HG03103 (cell line): ENCODE results near the gene PNMA8A.

Experiments
- ATAC-seq: cut with Tn5 transposase; IDR thresholded peaks from one replicate; pipeline ENCODE4 v1.9.1; 2021; ENCODE audit warnings: low read depth; ENCODE audit not compliant: unreplicated experiment

The PNMA8A gene

GRCh38 chr19:46493236-46494145 is 22.1 kb upstream of the PNMA8A start:
- ATAC-seq: no peak

GRCh38 chr19:46492841-46493235 is 21.5 kb upstream of the PNMA8A start:
- no peak for ATAC-seq

- ATAC-seq: no peak
These were observed 20.8 kb upstream of the PNMA8A start for GRCh38 chr19:46491975-46492682.

GRCh38 chr19:46490774-46491173 is 19.4 kb upstream of the PNMA8A start:
- no peak for ATAC-seq

- ATAC-seq: no peak
These were observed 18.3 kb upstream of the PNMA8A start for GRCh38 chr19:46489445-46490272.

- ATAC-seq: no peak
These were observed 17.2 kb upstream of the PNMA8A start for GRCh38 chr19:46488551-46488950.

GRCh38 chr19:46487802-46488445 is 16.6 kb upstream of the PNMA8A start:
- ATAC-seq: no peak

- ATAC-seq: no peak
These were observed 15.9 kb upstream of the PNMA8A start for GRCh38 chr19:46487178-46487801.

- no peak for ATAC-seq
These were observed 15.0 kb upstream of the PNMA8A start for GRCh38 chr19:46486358-46486757.

- ATAC-seq: no peak
These were observed 13.3 kb upstream of the PNMA8A start for GRCh38 chr19:46484656-46485055.

- ATAC-seq: no peak
These were observed 11.3 kb upstream of the PNMA8A start for GRCh38 chr19:46482631-46483030.

GRCh38 chr19:46481947-46482346 is 10.6 kb upstream of the PNMA8A start:
- no peak for ATAC-seq

GRCh38 chr19:46481223-46481848 is 10.0 kb upstream of the PNMA8A start:
- ATAC-seq: no peak

GRCh38 chr19:46480415-46480814 is 9.1 kb upstream of the PNMA8A start:
- no peak for ATAC-seq

- ATAC-seq: no peak
These were observed 7.1 kb upstream of the PNMA8A start for GRCh38 chr19:46478356-46478986.

- ATAC-seq: no peak
These were observed 4.6 kb upstream of the PNMA8A start for GRCh38 chr19:46475986-46476385.

- no peak for ATAC-seq
These were observed 2.8 kb upstream of the PNMA8A start for GRCh38 chr19:46474211-46474610.

GRCh38 chr19:46472592-46472991 is 1.2 kb upstream of the PNMA8A start:
- no peak for ATAC-seq
